ENCODE measurements around the gene CD86.
"Not testable (repeated sequence)": the region's sequence is repeated elsewhere in the genome, so short reads cannot be mapped to it uniquely, and the experiment has no call there.

CD86 gene

GRCh38 chr3:122055215-122055614 lies at the start of gene CD86:
Gene CD86, plus strand, starts transcription at chr3:122055362. Its CDS starts 128 bp downstream, at chr3:122055490.
- DNase-seq = no peak

DNA sequence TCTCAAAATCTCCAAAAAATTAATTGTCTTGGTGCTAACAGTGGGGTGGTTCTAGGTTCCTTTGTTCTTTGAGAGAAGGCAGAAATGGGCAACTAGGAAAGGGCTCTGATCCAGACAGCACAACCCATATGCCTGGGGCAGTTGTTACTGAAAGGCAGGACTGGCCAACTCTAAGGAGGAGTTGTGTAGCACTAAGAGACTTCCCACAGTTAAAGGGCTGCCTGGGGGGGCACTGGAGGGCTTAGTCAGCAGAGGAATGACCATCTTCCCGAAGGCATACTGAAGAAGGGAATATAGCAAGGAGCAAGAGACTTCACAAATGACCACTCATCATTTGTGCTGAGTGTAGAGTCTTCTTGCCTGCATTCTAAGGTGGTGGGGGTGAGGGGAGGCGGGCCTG lies 48.9 kb upstream of the CD86 start:
- no peak for DNase-seq

- DNase-seq = no peak
Measured at GRCh38 chr3:122008166-122008565, 47.0 kb upstream of the CD86 start.

GRCh38 chr3:122010506-122010905 lies 44.7 kb upstream of the CD86 start:
- DNase-seq = no peak

- no peak for DNase-seq
Measured at GRCh38 chr3:122011396-122011795, 43.8 kb upstream of the CD86 start.

GRCh38 chr3:122012821-122013220 lies 42.3 kb upstream of the CD86 start:
- DNase-seq = no peak

- DNase-seq = no peak
Measured at GRCh38 chr3:122013448-122013925, 41.7 kb upstream of the CD86 start.

DNA sequence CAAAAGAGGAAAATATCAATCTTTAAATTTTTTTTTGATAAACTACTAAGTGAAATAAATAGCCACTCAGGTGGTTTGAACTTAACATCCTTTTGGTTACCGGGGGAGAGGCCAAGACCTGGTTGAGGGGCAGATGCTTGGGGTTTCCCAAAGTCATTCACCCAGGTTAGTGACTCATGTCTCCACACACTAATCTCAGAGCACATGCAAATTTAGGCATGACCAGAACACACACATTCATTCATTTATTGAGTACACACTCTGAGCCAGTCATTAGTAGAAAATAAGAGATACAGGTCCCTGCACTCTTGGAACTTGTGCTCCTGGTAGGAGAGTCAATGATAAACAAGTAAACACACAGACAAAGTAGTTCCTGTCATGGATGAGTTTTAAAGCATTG lies 40.4 kb upstream of the CD86 start:
- peak; percentile 7 for DNase-seq

DNA sequence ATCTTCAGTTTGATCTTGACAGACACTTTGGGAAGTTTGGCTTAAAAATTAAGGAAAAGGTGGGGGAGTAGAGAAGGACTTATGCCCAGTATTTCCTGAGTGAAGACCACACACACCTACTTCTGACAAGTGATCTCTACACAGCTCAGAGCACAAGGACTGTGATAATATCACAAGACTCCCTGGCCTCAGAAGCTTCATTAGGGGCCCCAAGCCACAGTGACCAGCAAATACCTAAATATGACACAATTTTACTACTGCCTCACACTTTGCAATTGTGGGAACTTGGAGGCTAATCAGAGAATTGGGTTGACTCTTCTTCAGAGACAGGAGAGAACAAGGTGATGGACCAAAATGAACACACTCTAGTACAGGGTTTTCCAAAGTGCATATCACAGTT lies 35.7 kb upstream of the CD86 start:
- no peak for DNase-seq

GRCh38 chr3:122021037-122021436 lies 34.1 kb upstream of the CD86 start:
- DNase-seq = no peak

DNA sequence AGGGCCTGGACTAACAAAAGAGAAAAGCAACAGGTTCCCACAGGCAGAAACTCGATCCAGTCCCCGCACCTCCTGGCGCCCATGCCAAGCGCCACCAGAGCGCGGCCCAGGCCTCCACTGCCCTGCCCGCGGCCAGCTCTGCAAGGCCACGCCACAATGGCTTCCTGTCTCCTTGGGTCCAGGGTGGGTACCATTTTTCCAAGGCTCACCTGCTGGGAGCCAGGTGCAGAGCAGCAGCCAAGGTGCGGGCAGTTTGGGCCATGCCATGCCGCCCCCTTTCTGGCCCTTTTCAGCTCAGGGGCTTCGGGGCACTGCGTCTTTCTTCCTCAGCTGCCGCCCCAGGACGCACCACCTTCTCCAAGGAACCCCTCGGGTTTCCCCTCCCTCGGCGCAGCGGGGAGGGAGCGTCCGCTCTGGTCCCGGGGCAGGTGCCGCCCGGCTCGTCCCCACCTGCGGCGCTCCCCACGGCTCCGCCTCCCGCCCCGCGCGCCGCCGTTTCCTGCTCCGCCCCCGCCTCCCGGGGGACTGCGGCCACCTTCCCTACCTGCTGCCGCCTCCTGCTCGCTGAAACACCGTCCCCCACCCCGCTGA lies 33.3 kb upstream of the CD86 start, which contains the start of gene ILDR1:
ILDR1 (minus strand) TSS at position 437 of the 591 bp plus-strand sequence; CDS start at position 267, 170 bp downstream.
- DNase-seq = no peak

DNA sequence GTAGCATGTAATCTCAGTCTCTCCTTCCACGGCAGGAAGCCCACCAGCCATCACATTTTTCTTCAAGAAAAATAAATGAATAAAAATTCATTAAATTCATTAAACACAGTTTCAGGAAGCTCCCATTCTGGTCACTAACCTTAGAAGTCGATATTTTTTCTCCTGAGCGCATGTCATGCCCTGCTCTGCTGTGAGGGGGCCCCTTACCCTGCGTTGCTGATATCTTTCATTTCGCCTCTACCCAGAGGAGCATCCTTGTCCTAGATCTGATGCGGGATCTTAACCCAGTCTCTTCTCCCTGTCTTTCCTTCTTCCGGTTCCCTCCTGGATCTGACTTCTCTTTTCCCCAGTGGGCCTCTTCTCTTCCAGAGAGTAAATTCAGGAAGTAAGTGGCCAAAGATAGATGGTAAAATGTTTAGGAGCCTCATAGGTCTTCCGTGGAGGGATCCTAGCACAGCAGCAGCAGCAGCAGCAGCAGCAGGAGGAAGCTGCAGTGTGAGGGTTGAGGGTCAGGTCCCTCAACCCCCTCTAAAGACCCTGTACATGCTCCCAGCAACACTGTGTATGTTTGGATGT lies 31.7 kb upstream of the CD86 start:
- no peak for DNase-seq

DNA sequence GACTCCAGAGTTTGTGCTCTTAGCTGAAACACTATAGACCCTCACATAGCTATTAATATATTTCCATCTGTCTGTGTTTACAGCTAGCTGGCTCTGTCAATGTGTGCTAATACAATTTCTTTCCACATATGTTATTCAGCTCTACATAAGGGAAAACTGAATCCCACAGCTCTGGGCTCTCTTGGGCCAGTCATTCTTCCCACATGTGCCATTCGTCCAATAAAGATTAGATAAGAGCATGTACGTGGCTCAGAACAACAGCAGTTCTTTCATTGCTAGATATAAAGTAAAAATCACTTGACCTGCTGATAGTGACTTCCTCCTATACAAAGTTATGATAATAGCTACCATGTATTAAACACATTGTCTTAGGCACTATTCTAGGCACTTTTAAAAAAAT lies 30.4 kb upstream of the CD86 start:
- DNase-seq = no peak

DNA sequence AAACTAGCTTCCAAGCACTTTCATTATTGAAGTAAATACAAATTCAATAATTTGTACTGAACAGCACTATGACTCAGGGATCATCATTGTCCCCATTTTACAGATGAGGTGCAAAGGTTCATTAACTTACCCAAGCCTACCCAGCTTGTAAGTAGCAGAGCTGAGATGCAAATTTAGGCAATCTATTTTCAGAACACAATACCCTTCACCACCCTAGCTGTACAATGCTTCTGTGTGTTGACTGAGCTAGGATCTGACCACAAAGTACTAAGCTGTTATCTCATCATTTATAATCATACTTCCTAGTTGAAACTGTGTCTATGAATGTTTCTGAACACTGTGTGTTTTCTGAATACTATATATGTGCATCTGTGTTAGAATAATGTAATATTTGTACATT lies 29.9 kb upstream of the CD86 start:
- DNase-seq = no peak

GRCh38 chr3:122030381-122031122 lies 24.6 kb upstream of the CD86 start:
- no peak for DNase-seq

- DNase-seq = no peak
Measured at GRCh38 chr3:122031123-122031468, 24.1 kb upstream of the CD86 start.

GRCh38 chr3:122032531-122032930 lies 22.6 kb upstream of the CD86 start:
- no peak for DNase-seq

DNA sequence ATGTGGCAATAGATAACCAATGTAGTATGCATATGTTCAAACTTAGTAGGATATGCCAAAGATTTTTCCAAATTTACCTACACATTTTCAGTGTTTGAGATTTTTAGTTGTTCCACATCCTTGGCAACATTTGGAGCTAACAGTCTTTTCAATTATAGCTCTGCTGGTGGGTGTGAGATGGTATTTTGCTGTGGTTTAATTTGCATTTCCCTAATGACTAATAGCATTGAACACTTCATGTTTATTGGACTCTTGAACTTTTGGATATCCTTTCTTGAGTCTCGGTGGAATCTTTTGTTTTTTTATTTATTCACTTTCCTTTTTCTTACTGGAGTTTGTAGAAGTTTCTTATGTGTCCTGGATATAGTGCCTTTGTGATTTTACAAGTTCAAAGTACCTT lies 22.1 kb upstream of the CD86 start:
- DNase-seq = no peak

DNA sequence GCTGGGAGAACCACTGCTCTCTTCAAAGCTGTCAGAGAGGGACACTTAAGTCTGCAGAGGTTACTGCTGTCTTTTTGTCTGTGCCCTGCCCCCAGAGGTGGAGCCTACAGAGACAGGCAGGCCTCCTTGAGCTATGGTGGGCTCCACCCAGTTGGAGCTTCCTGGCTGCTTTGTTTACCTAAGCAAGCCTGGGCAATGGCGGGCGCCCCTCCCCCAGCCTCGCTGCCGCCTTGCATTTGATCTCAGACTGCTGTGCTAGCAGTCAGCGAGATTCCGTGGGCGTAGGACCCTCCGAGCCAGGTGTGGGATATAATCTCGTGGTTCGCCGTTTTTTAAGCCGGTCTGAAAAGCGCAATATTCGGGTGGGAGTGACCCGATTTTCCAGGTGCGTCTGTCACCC lies 7.9 kb upstream of the CD86 start:
- DNase-seq = not testable (repeated sequence)

GRCh38 chr3:122047773-122048172 lies 7.4 kb upstream of the CD86 start:
- DNase-seq = not testable (repeated sequence)

DNA sequence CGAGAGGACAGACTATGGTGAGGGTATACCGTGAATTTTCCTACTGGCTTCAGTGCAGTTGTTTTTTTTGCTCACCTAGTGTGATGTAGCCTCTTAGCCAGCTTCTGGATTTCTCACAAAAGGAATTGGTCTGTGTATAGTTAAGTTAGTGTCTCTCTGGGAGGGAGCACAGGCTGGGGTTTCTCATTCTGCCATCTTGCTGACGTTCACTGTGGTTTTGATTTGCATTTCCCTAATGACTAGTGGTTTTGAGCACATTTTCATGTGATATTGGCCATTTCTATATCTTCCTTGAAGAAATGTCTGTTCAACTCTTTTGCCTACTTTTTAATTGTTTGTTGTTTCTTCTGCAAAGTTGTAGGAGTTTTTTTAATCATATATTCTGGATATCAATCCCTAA lies 2.2 kb upstream of the CD86 start:
- DNase-seq = no peak

DNA sequence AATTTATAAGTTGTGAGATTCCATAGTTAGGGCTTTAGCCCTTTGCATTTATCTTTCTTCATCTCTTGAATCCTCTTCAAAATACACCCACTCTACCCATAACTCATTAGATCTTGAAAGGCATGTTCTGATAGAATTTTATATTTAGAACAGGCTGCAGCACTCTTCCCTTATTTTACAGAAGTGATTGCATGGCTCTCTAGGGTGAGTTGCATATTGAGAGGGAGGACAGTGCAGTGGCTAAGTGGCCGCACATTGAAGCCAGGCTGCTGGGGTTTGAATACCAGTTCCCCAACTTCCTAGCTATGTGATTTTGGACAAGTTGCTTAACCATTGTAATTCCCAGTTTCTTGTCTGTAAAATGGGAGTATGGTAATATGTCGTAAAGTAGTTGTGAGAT lies 2.5 kb downstream of the CD86 start:
- no peak for DNase-seq

- no peak for DNase-seq
Measured at GRCh38 chr3:122058294-122058693, 3.1 kb downstream of the CD86 start.

DNA sequence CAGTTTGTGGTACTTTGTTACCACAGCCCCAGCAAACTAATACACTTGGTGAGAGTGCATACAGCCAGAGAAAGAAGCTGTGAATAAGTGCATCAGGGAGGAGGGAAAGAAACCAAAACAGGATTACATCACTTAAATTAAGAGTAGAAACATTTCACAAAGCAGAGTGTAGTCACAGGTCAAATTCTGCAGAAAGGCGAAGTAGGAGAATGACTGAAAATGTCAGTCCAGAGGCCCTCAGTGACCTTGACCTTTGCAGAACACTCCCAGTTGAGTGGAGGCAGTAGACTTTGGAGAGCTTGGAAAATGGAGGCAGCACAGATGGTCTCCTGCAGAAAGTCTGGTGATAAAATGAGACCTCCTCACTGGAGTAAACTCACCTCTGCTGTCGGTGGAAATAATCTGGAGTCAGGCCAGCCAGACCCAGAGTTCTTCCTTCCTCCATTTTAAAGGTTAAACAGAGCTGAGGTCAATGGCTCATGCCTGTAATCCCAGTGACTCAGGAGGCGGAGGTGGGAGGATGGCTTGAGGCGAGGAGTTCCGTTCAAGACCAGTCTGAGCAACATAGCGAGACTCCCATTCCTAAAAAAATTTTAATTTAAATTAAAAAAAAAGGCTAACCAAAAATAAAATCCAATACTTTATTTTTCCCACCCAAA lies 5.0 kb downstream of the CD86 start:
- DNase-seq = no peak
